Ascending aorta (tissue), 2 donors: Measurements from ENCODE around the gene PHKG2. TPM values are rescaled to one million over a fixed set of nuclear protein-coding genes. Genes with fewer than 3 reads are reported as not detected.

Experiments used
- DNase-seq, 2 donors: peaks; one replicate each; pipeline ENCODE4 v3.0.0-alpha.2; 2019; ENCODE audit warnings: low spot score in 2 of 2
- H3K27ac ChIP-seq, 2 donors: fragments of 200-600 bp; sonication (generic); one replicate each; pipeline ENCODE4 v1.5.1; 2016 to 2017; ENCODE audit warnings: mild to moderate bottlenecking in 1 of 2
- H3K27me3 ChIP-seq: fragments of 200-600 bp; sonication (generic); one replicate; pipeline ENCODE4 v1.5.1; 2017
- H3K36me3 ChIP-seq, 2 donors: fragments of 200-600 bp; sonication (generic); one replicate each; pipeline ENCODE4 v1.5.1; 2016
- H3K4me1 ChIP-seq, 2 donors: fragments of 200-600 bp; sonication (generic); one replicate each; pipeline ENCODE4 v1.5.1; 2016 to 2017; ENCODE audit warnings: mild to moderate bottlenecking in 1 of 2
- H3K4me3 ChIP-seq, 2 donors: fragments of 200-600 bp; sonication (generic); one replicate each; pipeline ENCODE4 v1.5.1; 2016 to 2017; ENCODE audit warnings: mild to moderate bottlenecking in 1 of 2
- H3K9me3 ChIP-seq, 2 donors: fragments of 200-600 bp; sonication (generic); one replicate each; pipeline ENCODE4 v1.5.1; 2016
- CTCF ChIP-seq, 3 experiments: fragments of 200-600 bp in 2 of 3; fragments of 450-650 bp in 1 of 3; sonication (generic) in 2 of 3; IDR thresholded peaks; one replicate each; pipeline ENCODE4 v1.5.1; 2016 to 2019; ENCODE audit warnings: antibody characterized with exemption in 3 of 3, mild to moderate bottlenecking in 1 of 3, moderate library complexity in 1 of 3
- intact Hi-C: fragments of 100-400 bp; cut with DNase I; formaldehyde crosslinking; loops from one replicate; pipeline ENCODE4 v1.15.1; 2023
- total RNA-seq: library from RNA; depleted of rRNA; stranded (reverse); fragments of >200 nt; gene quantifications from one replicate; pipeline ENCODE4 v1.1.0, GENCODE V29; 2016

PHKG2 gene
- total RNA-seq, 1 donor from 2014 or later: 78.8 TPM

- intact Hi-C loops: loop anchor here (5.0 kb wide), 1 partner anchor 38 kb away; no protein-coding TSS in a partner anchor
- TF ChIP-seq CTCF (IDR thresholded peaks at IDR 0.05): no peak
- H3K27me3 ChIP-seq: no peaks in the 10 kb centered on the region
Observed at GRCh38 chr16:30774367-30775130, 26.3 kb downstream of the PHKG2 start.

GRCh38 chr16:30775131-30775391 is 26.8 kb downstream of the PHKG2 start:
- Histone ChIP-seq H3K4me1 (peaks cover 2 to 13% of the 10 kb centered on the region in 2 donors), H3K4me3 (peak overlapping the region; percentile 75 to 86), H3K27ac (peak overlapping the region; percentile 79 to 86), H3K36me3 (peaks cover 32 to 39% of the 10 kb centered on the region in 2 donors), H3K27me3 (no peaks in the 10 kb centered on the region), H3K9me3 (no peaks in the 10 kb centered on the region)
- no peak for TF ChIP-seq CTCF (IDR thresholded peaks at IDR 0.05)
- intact Hi-C loops: loop anchor here (5.0 kb wide), 1 partner anchor 37 kb away; no protein-coding TSS in a partner anchor
- no peak for DNase-seq

More at GRCh38 chr16:30774367-30775130, 26.3 kb downstream of the PHKG2 start:
- Histone ChIP-seq H3K27ac (peak overlapping the region; percentile 79 to 86), H3K9me3 (no peaks in the 10 kb centered on the region), H3K36me3 (peaks cover 37 to 44% of the 10 kb centered on the region in 2 donors), H3K4me3 (peak overlapping the region; percentile 75 to 86), H3K4me1 (peaks cover 2 to 13% of the 10 kb centered on the region in 2 donors)
- no peak for DNase-seq

GRCh38 chr16:30775392-30776188 is 27.4 kb downstream of the PHKG2 start:
- Histone ChIP-seq H3K9me3 (no peaks in the 10 kb centered on the region), H3K4me1 (peaks cover 2 to 13% of the 10 kb centered on the region in 2 donors), H3K27me3 (no peaks in the 10 kb centered on the region), H3K36me3 (peaks cover 27 to 34% of the 10 kb centered on the region in 2 donors), H3K27ac (peak overlapping the region; percentile 79 to 86), H3K4me3 (peak overlapping the region; percentile 75 to 86)
- intact Hi-C loops: loop anchor here (5.0 kb wide), 1 partner anchor 37 kb away; no protein-coding TSS in a partner anchor
- no peak for TF ChIP-seq CTCF (IDR thresholded peaks at IDR 0.05)
- peak; percentile 32 to 90 for DNase-seq

- TF ChIP-seq CTCF (IDR thresholded peaks at IDR 0.05): no peak
- Histone ChIP-seq H3K9me3 (no peaks in the 10 kb centered on the region), H3K27me3 (no peaks in the 10 kb centered on the region), H3K4me1 (peaks cover 2 to 13% of the 10 kb centered on the region in 2 donors), H3K27ac (peak overlapping the region; percentile 22 to 30), H3K4me3 (no peak overlapping the region), H3K36me3 (peaks cover 17 to 27% of the 10 kb centered on the region in 2 donors)
- intact Hi-C loops: loop anchor here (5.0 kb wide), 1 partner anchor 35 kb away; no protein-coding TSS in a partner anchor
- DNase-seq: no peak
Observed at GRCh38 chr16:30777591-30778297, 29.5 kb downstream of the PHKG2 start.

- H3K27ac ChIP-seq: no peak overlapping the region
Observed at GRCh38 chr16:30778549-30779244, 30.5 kb downstream of the PHKG2 start.

More at GRCh38 chr16:30778549-30779244, 30.5 kb downstream of the PHKG2 start:
- H3K36me3 ChIP-seq: peaks cover 21 to 27% of the 10 kb centered on the region in 2 donors
- DNase-seq: no peak
- intact Hi-C loops: loop anchor here (5.0 kb wide), 1 partner anchor 34 kb away; no protein-coding TSS in a partner anchor
- no peaks in the 10 kb centered on the region for H3K27me3 ChIP-seq
- no peak for TF ChIP-seq CTCF (IDR thresholded peaks at IDR 0.05)
- H3K9me3 ChIP-seq: no peaks in the 10 kb centered on the region
- no peak overlapping the region for H3K4me3 ChIP-seq
- H3K4me1 ChIP-seq: peaks cover 2 to 13% of the 10 kb centered on the region in 2 donors
